Neural cell (in vitro differentiated cells): ENCODE results near the gene TBC1D8. TPM values are rescaled to one million over a fixed set of nuclear protein-coding genes. Genes with fewer than 3 reads are reported as not detected.

ENCODE experiments used
- H2AFZ ChIP-seq: fragments of 200-600, 300-800 bp; sonication (generic), shearing (Covaris generic); 2 replicates; pipeline ENCODE4 v1.6.0; 2014; ENCODE audit warnings: low read depth, mild to moderate bottlenecking, antibody characterized with exemption, low read length, moderate library complexity
- H3F3A ChIP-seq: fragments of 200-600 bp; shearing (Covaris generic); 2 replicates; pipeline ENCODE4 v1.6.1; 2016; ENCODE audit warnings: mild to moderate bottlenecking, moderate library complexity, mixed read lengths, antibody characterized with exemption, low read length; ENCODE audit not compliant: insufficient read depth, poor library complexity, severe bottlenecking
- H3K27ac ChIP-seq: fragments of 200-600, 300-800 bp; sonication (generic), shearing (Covaris generic); 2 replicates; pipeline ENCODE4 v1.5.1; 2014; ENCODE audit warnings: mild to moderate bottlenecking, low read length, moderate library complexity
- H3K27me3 ChIP-seq: fragments of 300-800, 200-600 bp; sonication (generic), shearing (Covaris generic); 2 replicates; pipeline ENCODE4 v1.6.0; 2014; ENCODE audit warnings: mild to moderate bottlenecking, low read depth, low read length, moderate library complexity; ENCODE audit not compliant: insufficient read depth
- H3K36me3 ChIP-seq: fragments of 300-800, 200-600 bp; sonication (generic), shearing (Covaris generic); 2 replicates; pipeline ENCODE4 v1.5.1; 2014; ENCODE audit warnings: mild to moderate bottlenecking, antibody characterized with exemption, low read length, moderate library complexity; ENCODE audit not compliant: insufficient read depth
- H3K4me2 ChIP-seq: fragments of 300-800, 200-600 bp; sonication (generic), shearing (Covaris generic); 2 replicates; pipeline ENCODE4 v1.6.0; 2014; ENCODE audit warnings: mild to moderate bottlenecking, low read length
- H3K4me3 ChIP-seq: fragments of 300-800, 200-600 bp; sonication (generic), shearing (Covaris generic); 2 replicates; pipeline ENCODE4 v1.5.1; 2014; ENCODE audit warnings: mild to moderate bottlenecking, low read length, moderate library complexity
- H3K79me2 ChIP-seq: fragments of 200-600 bp; shearing (Covaris generic); replicated peaks from 2 replicates; pipeline ENCODE4 v1.6.0; 2014; ENCODE audit warnings: mild to moderate bottlenecking, low read length, moderate library complexity; ENCODE audit not compliant: insufficient read depth
- H3K9ac ChIP-seq: fragments of 300-800, 200-600 bp; sonication (generic), shearing (Covaris generic); 2 replicates; pipeline ENCODE4 v1.6.1; 2016; ENCODE audit warnings: mild to moderate bottlenecking, low read length, mixed read lengths
- H3K9me2 ChIP-seq: fragments of 200-600 bp; shearing (Covaris generic); 2 replicates; pipeline ENCODE4 v1.6.1; 2016; ENCODE audit warnings: mild to moderate bottlenecking, low read length, mixed read lengths; ENCODE audit not compliant: insufficient read depth
- H3K9me3 ChIP-seq: fragments of 200-600, 300-800 bp; sonication (generic), shearing (Covaris generic); 2 replicates; pipeline ENCODE4 v1.6.1; 2016; ENCODE audit warnings: mild to moderate bottlenecking, mixed run types, low read length, moderate library complexity, mixed read lengths
- H4K20me1 ChIP-seq: fragments of 200-600 bp; shearing (Covaris generic); 2 replicates; pipeline ENCODE4 v1.6.1; 2016; ENCODE audit warnings: mild to moderate bottlenecking, mixed run types; ENCODE audit not compliant: insufficient read depth
- EP300 ChIP-seq: fragments of 450-650 bp; conservative IDR thresholded peaks from 2 replicates; pipeline ENCODE4 v1.6.1; 2014; ENCODE audit warnings: antibody characterized with exemption, mild to moderate bottlenecking, moderate library complexity; ENCODE audit not compliant: poor library complexity, severe bottlenecking
- EZH2 ChIP-seq: fragments of 200-600, 300-800 bp; shearing (Covaris generic), sonication (generic); IDR thresholded peaks from 2 replicates; pipeline ENCODE4 v1.6.1; 2014; ENCODE audit warnings: antibody characterized with exemption, low read length, borderline replicate concordance, mild to moderate bottlenecking; ENCODE audit not compliant: insufficient read depth, poor library complexity, severe bottlenecking
- MXI1 ChIP-seq: fragments of 450-650 bp; conservative IDR thresholded peaks from 2 replicates; pipeline ENCODE4 v1.6.1; 2014; ENCODE audit warnings: antibody characterized with exemption, mild to moderate bottlenecking; ENCODE audit not compliant: poor library complexity, severe bottlenecking
- POLR2AphosphoS5 ChIP-seq: IDR thresholded peaks from 2 replicates; pipeline ENCODE4 v1.6.1; 2012
- RAD21 ChIP-seq: fragments of 450-650 bp; conservative IDR thresholded peaks from 2 replicates; pipeline ENCODE4 v1.6.1; 2014; ENCODE audit warnings: antibody characterized with exemption, mild to moderate bottlenecking, moderate library complexity
- SMC3 ChIP-seq: fragments of 450-650 bp; conservative IDR thresholded peaks from 2 replicates; pipeline ENCODE4 v1.6.1; 2014; ENCODE audit warnings: antibody characterized with exemption, mild to moderate bottlenecking, moderate library complexity; ENCODE audit not compliant: poor library complexity
- TAF1 ChIP-seq: IDR thresholded peaks from 2 replicates; pipeline ENCODE4 v1.6.1; 2012; ENCODE audit warnings: low read depth
- polyA plus RNA-seq: library from polyadenylated mRNA; depleted of rRNA; stranded (reverse); fragments of >200 nt; gene quantifications from 2 replicates; pipeline ENCODE4 v1.2.3, GENCODE V29; 2014
- TF ChIP-seq, protein P1 (sequence below): fragments of 450-650 bp; IDR thresholded peaks from 2 replicates; pipeline ENCODE4 v1.5.1; 2014; ENCODE audit warnings: antibody characterized with exemption, mild to moderate bottlenecking, moderate library complexity; ENCODE audit not compliant: poor library complexity, severe bottlenecking
- TF ChIP-seq, protein P2 (sequence below): IDR thresholded peaks from 2 replicates; pipeline ENCODE4 v1.6.1; 2012; ENCODE audit warnings: borderline replicate concordance

The TBC1D8 gene
- polyA plus RNA-seq, 1 donor from 2014 or later, result 5.3 TPM

- H4K20me1 ChIP-seq, result no peaks in the 10 kb centered on the region
- no peaks in the 10 kb centered on the region for H3K36me3 ChIP-seq
- no peaks in the 10 kb centered on the region for H3K27me3 ChIP-seq
- no peak overlapping the region for H2AFZ ChIP-seq
- no peak overlapping the region for H3K9ac ChIP-seq
- H3K4me2 ChIP-seq, result no peak overlapping the region
- H3K27ac ChIP-seq, result no peak overlapping the region
- TF ChIP-seq MXI1 (no peak), TAF1 (no peak), POLR2AphosphoS5 (no peak), EZH2 (no peak), RAD21 (no peak), EP300 (no peak), SMC3 (no peak)
- TF ChIP-seq, protein P1, sequence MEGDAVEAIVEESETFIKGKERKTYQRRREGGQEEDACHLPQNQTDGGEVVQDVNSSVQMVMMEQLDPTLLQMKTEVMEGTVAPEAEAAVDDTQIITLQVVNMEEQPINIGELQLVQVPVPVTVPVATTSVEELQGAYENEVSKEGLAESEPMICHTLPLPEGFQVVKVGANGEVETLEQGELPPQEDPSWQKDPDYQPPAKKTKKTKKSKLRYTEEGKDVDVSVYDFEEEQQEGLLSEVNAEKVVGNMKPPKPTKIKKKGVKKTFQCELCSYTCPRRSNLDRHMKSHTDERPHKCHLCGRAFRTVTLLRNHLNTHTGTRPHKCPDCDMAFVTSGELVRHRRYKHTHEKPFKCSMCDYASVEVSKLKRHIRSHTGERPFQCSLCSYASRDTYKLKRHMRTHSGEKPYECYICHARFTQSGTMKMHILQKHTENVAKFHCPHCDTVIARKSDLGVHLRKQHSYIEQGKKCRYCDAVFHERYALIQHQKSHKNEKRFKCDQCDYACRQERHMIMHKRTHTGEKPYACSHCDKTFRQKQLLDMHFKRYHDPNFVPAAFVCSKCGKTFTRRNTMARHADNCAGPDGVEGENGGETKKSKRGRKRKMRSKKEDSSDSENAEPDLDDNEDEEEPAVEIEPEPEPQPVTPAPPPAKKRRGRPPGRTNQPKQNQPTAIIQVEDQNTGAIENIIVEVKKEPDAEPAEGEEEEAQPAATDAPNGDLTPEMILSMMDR, result no peak
- TF ChIP-seq, protein P2, sequence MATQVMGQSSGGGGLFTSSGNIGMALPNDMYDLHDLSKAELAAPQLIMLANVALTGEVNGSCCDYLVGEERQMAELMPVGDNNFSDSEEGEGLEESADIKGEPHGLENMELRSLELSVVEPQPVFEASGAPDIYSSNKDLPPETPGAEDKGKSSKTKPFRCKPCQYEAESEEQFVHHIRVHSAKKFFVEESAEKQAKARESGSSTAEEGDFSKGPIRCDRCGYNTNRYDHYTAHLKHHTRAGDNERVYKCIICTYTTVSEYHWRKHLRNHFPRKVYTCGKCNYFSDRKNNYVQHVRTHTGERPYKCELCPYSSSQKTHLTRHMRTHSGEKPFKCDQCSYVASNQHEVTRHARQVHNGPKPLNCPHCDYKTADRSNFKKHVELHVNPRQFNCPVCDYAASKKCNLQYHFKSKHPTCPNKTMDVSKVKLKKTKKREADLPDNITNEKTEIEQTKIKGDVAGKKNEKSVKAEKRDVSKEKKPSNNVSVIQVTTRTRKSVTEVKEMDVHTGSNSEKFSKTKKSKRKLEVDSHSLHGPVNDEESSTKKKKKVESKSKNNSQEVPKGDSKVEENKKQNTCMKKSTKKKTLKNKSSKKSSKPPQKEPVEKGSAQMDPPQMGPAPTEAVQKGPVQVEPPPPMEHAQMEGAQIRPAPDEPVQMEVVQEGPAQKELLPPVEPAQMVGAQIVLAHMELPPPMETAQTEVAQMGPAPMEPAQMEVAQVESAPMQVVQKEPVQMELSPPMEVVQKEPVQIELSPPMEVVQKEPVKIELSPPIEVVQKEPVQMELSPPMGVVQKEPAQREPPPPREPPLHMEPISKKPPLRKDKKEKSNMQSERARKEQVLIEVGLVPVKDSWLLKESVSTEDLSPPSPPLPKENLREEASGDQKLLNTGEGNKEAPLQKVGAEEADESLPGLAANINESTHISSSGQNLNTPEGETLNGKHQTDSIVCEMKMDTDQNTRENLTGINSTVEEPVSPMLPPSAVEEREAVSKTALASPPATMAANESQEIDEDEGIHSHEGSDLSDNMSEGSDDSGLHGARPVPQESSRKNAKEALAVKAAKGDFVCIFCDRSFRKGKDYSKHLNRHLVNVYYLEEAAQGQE, result no peak
- H3K4me3 ChIP-seq, result no peak overlapping the region
- no peaks in the 10 kb centered on the region for H3F3A ChIP-seq
- H3K79me2 ChIP-seq, result no peaks in the 10 kb centered on the region
- no peaks in the 10 kb centered on the region for H3K9me2 ChIP-seq
- H3K9me3 ChIP-seq, result no peaks in the 10 kb centered on the region
Measured at GRCh38 chr2:101108357-101108756, 42.8 kb downstream of the TBC1D8 start.

- Histone ChIP-seq H3K79me2 (no peaks in the 10 kb centered on the region), H3K36me3 (no peaks in the 10 kb centered on the region), H3K27ac (no peak overlapping the region), H3K9me3 (no peaks in the 10 kb centered on the region), H3K9ac (no peak overlapping the region), H3F3A (no peaks in the 10 kb centered on the region), H3K4me2 (no peak overlapping the region), H3K4me3 (no peak overlapping the region), H3K27me3 (no peaks in the 10 kb centered on the region), H4K20me1 (no peaks in the 10 kb centered on the region), H2AFZ (no peak overlapping the region), H3K9me2 (no peaks in the 10 kb centered on the region)
- TF ChIP-seq SMC3, result no peak
- TF ChIP-seq, protein P1, result no peak
- TF ChIP-seq POLR2AphosphoS5, result no peak
- TF ChIP-seq EZH2, result no peak
- TF ChIP-seq, protein P2, result no peak
- TF ChIP-seq TAF1, result no peak
- TF ChIP-seq MXI1, result no peak
- TF ChIP-seq RAD21, result no peak
- no peak for TF ChIP-seq EP300
Measured at GRCh38 chr2:101107241-101107640, 43.9 kb downstream of the TBC1D8 start.
